Stimulated activated CD4-positive, alpha-beta T cell treated with anti-CD3 and anti-CD28 coated beads, Interleukin-4, amount 100 ng/mL, for 48 hours (primary cell): ENCODE data around the gene PPP1R14C.

ENCODE experiments used
- DNase-seq, 2 donors: peaks; one replicate each; pipeline ENCODE4 v3.0.0-alpha.2; 2020; ENCODE audit warnings: low read depth in 2 of 2

Gene PPP1R14C

GRCh38 chr6:150138638-150139037, 4.2 kb upstream of the PPP1R14C start:
- no peak for DNase-seq

- DNase-seq, result no peak
These were observed 3.3 kb upstream of the PPP1R14C start for GRCh38 chr6:150139533-150139932.

- DNase-seq, result no peak
These were observed 2.4 kb upstream of the PPP1R14C start for GRCh38 chr6:150140236-150140969.

GRCh38 chr6:150142097-150142669, 661 bp upstream of the PPP1R14C start:
- no peak for DNase-seq

GRCh38 chr6:150143516-150144293, 861 bp downstream of the PPP1R14C start:
- DNase-seq, result no peak

- no peak for DNase-seq
These were observed 1.5 kb downstream of the PPP1R14C start for GRCh38 chr6:150144294-150144868.

- DNase-seq, result no peak
These were observed 2.6 kb downstream of the PPP1R14C start for GRCh38 chr6:150145427-150145826.

- DNase-seq, result no peak
These were observed 3.0 kb downstream of the PPP1R14C start for GRCh38 chr6:150145830-150146229.

GRCh38 chr6:150146436-150146835, 3.6 kb downstream of the PPP1R14C start:
- no peak for DNase-seq

GRCh38 chr6:150149146-150149545, 6.3 kb downstream of the PPP1R14C start:
- no peak for DNase-seq

- no peak for DNase-seq
These were observed 7.6 kb downstream of the PPP1R14C start for GRCh38 chr6:150150458-150150820.

GRCh38 chr6:150150821-150151646, 8.2 kb downstream of the PPP1R14C start:
- no peak for DNase-seq

- no peak for DNase-seq
These were observed 10.3 kb downstream of the PPP1R14C start for GRCh38 chr6:150152891-150153876.

GRCh38 chr6:150153905-150154492, 11.2 kb downstream of the PPP1R14C start:
- DNase-seq, result no peak

GRCh38 chr6:150156460-150156859, 13.6 kb downstream of the PPP1R14C start:
- no peak for DNase-seq

GRCh38 chr6:150157081-150157480, 14.2 kb downstream of the PPP1R14C start:
- no peak for DNase-seq

- no peak for DNase-seq
These were observed 16.9 kb downstream of the PPP1R14C start for GRCh38 chr6:150159757-150160156.

GRCh38 chr6:150163970-150164369, 21.1 kb downstream of the PPP1R14C start:
- DNase-seq, result no peak

GRCh38 chr6:150165020-150165702, 22.3 kb downstream of the PPP1R14C start:
- no peak for DNase-seq
